Heart right ventricle (tissue), 16 donors: ENCODE data around the gene TTC7B. TPM values are rescaled to one million over a fixed set of nuclear protein-coding genes. Genes with fewer than 3 reads are reported as not detected.

Experiments used
- ATAC-seq, 8 donors: fragments of 200-7000 bp; cut with Tn5 transposase; one replicate each; pipeline ENCODE4 v1.9.1; 2020; ENCODE audit warnings: mild to moderate bottlenecking in 8 of 8, moderate library complexity in 8 of 8, moderate number of reproducible peaks in 1 of 8
- DNase-seq, 2 donors: peaks; one replicate each; pipeline ENCODE4 v3.0.0-alpha.2; 2020
- H3K27ac ChIP-seq, 10 donors: fragments of 200-600 bp; sonication (generic) in 2 of 10; one replicate each; pipeline versions ENCODE4 v1.5.0 to v1.8.0; 2020 to 2022; ENCODE audit warnings: mild to moderate bottlenecking in 3 of 10
- H3K27me3 ChIP-seq, 7 donors: fragments of 200-600 bp; one replicate each; pipeline ENCODE4 v1.8.0; 2021 to 2022; ENCODE audit warnings: mild to moderate bottlenecking in 2 of 7
- H3K36me3 ChIP-seq, 9 donors: fragments of 200-600 bp; sonication (generic) in 1 of 9; one replicate each; pipeline versions ENCODE4 v1.5.0 to v1.8.0; 2020 to 2022; ENCODE audit warnings: mild to moderate bottlenecking in 2 of 9
- H3K4me1 ChIP-seq, 9 donors: fragments of 200-600 bp; sonication (generic) in 1 of 9; one replicate each; pipeline versions ENCODE4 v1.5.0 to v1.8.0; 2020 to 2022; ENCODE audit warnings: mild to moderate bottlenecking in 4 of 9
- H3K4me3 ChIP-seq, 10 donors: fragments of 200-600 bp; sonication (generic) in 2 of 10; one replicate each; pipeline versions ENCODE4 v1.5.0 to v1.8.0; 2020 to 2022; ENCODE audit warnings: mild to moderate bottlenecking in 7 of 10, moderate library complexity in 2 of 10
- H3K9me3 ChIP-seq, 11 donors: fragments of 200-600 bp in 10 of 11; sonication (generic) in 2 of 11; one replicate each; pipeline versions ENCODE4 v1.5.0 to v1.8.0; 2013 to 2022; ENCODE audit warnings: mild to moderate bottlenecking in 2 of 11, control low read depth in 1 of 11, moderate library complexity in 1 of 11
- CTCF ChIP-seq, 9 donors: fragments of 200-600 bp; sonication (generic) in 2 of 9; IDR thresholded peaks; one replicate each; pipeline versions ENCODE4 v1.5.0 to v1.8.0; 2021 to 2022; ENCODE audit warnings: antibody characterized with exemption in 9 of 9, mild to moderate bottlenecking in 5 of 9, moderate library complexity in 1 of 9
- WGBS, 2 donors: extraction: QIAGEN DNeasy Blood & Tissue Kit; methylation state at CpG; one replicate each; pipeline ENCODE4 v1.1.7; 2013; ENCODE audit warnings: inconsistent platforms in 1 of 2; 5-methylcytosine and 5-hydroxymethylcytosine counted together
- intact Hi-C, 10 donors: fragments of 100-400 bp; cut with DNase I; formaldehyde crosslinking; loops; one replicate each; pipeline versions ENCODE4 v1.11.1 to v1.14.2; 2022
- polyA plus RNA-seq, 2 donors: library from polyadenylated mRNA; stranded (reverse); fragments of 200-250 nt; gene quantifications; one replicate each; pipeline ENCODE4 v1.2.3, GENCODE V29; 2013
- total RNA-seq, 10 donors: library from RNA; stranded (reverse); fragmentation: NEBNext Ultra II Directional in 3 of 10; extraction: Animal tissue kit (Norgen Biotek cat#: 25700) in 3 of 10; gene quantifications; one replicate each; pipeline versions ENCODE4 v1.2.1 to v1.2.4, GENCODE V29; 2021 to 2023
- donor health status: Arrhythmogenic right ventricular cardiomyopathy.
- donor health status: ischemic (EF 13 %, LVEDD 7.1; RV severe dilation, severe dysfunction).
- donor health status: healthy with polysubstance abuse.
- donor health status: DM: no; HTN: yes; CAD: no.
- donor health status: DM: no; HTN: no; CAD: no.
- donor health status: ischemic (EF 25% LVEDD 6.9; RV normal size, moderate dysfunction).
- donor health status: ischemic (EF 25% LVEDD 5.7; RV mildly dilated, moderate dysfunction).
- donor health status: healthy.
- donor health status: DM: yes; HTN: yes; CAD: no.
- donor health status: Ischemic cardiomyopathy.
- donor health status: ischemic (EF 35%, LVEDD 5.7; RV mildly dilated, moderate dysfunction).
- donor health status: nonischemic (EF 11% LVEDD 7.7; RV severe dilation, severe dysfunction).
- donor health status: DM: yes; HTN: yes; CAD: no.
- donor health status: PGD.
- donor health status: ischemic (EF 29% LVEDD 5.4; RV normal size, mild dysfunction).
- donor health status: nonischemic (EF 23%, LVEDD 6.1; RV moderate dilation, normal function).

The TTC7B gene
- total and polyA plus RNA-seq, 12 donors, result 23.0 to 79.4 (median 65.5) TPM

GRCh38 chr14:90731487-90731886 lies 84.7 kb downstream of the TTC7B start:
- 96% methylated on average over 11 of the region's 11 CpGs for WGBS, 2 donors
- H3K36me3 ChIP-seq, result peaks cover 0 to 15% (median 0%) of the 10 kb centered on the region in 9 donors
- no peak for DNase-seq
- intact Hi-C loops, result no loop called here
- no peak for TF ChIP-seq CTCF (IDR thresholded peaks at IDR 0.05)
- H3K4me1 ChIP-seq, result peaks cover 0 to 22% (median 0%) of the 10 kb centered on the region in 9 donors
- H3K27ac ChIP-seq, result no peak overlapping the region
- ATAC-seq, result no peak
- H3K9me3 ChIP-seq, result no peaks in the 10 kb centered on the region
- no peak overlapping the region for H3K4me3 ChIP-seq
- no peaks in the 10 kb centered on the region for H3K27me3 ChIP-seq

- Histone ChIP-seq H3K27ac (no peak overlapping the region), H3K4me3 (no peak overlapping the region), H3K9me3 (no peaks in the 10 kb centered on the region), H3K27me3 (no peaks in the 10 kb centered on the region), H3K36me3 (peaks cover 0 to 15% (median 0%) of the 10 kb centered on the region in 9 donors), H3K4me1 (peaks cover 0 to 22% (median 0%) of the 10 kb centered on the region in 9 donors)
- intact Hi-C loops, result no loop called here
- DNase-seq (no peak), ATAC-seq (peak in 1 of 8 donors; percentile 10)
- WGBS, 2 donors, result 90% methylated on average over 9 of the region's 9 CpGs
- no peak for TF ChIP-seq CTCF (IDR thresholded peaks at IDR 0.05)
Measured at GRCh38 chr14:90730206-90730766, 85.9 kb downstream of the TTC7B start.

GRCh38 chr14:90728951-90729350 lies 87.3 kb downstream of the TTC7B start:
- no peak for DNase-seq
- Histone ChIP-seq H3K27ac (no peak overlapping the region), H3K9me3 (no peaks in the 10 kb centered on the region), H3K36me3 (peaks cover 0 to 17% (median 0%) of the 10 kb centered on the region in 9 donors), H3K27me3 (no peaks in the 10 kb centered on the region), H3K4me1 (peaks cover 0 to 22% (median 0%) of the 10 kb centered on the region in 9 donors), H3K4me3 (no peak overlapping the region)
- no peak for ATAC-seq
- no peak for TF ChIP-seq CTCF (IDR thresholded peaks at IDR 0.05)
- WGBS, 2 donors, result 87 to 91% methylated on average over 5 of the region's 5 CpGs
- intact Hi-C loops, result no loop called here

- DNase-seq (no peak), ATAC-seq (no peak)
- Histone ChIP-seq H3K4me3 (no peak overlapping the region), H3K27ac (no peak overlapping the region), H3K9me3 (no peaks in the 10 kb centered on the region), H3K27me3 (no peaks in the 10 kb centered on the region), H3K4me1 (peaks cover 0 to 18% (median 0%) of the 10 kb centered on the region in 9 donors), H3K36me3 (peaks cover 0 to 17% (median 0%) of the 10 kb centered on the region in 9 donors)
- WGBS, 2 donors, result 83% methylated on average over 13 of the region's 13 CpGs
- no peak for TF ChIP-seq CTCF (IDR thresholded peaks at IDR 0.05)
- intact Hi-C loops, result no loop called here
Measured at GRCh38 chr14:90727082-90727481, 89.1 kb downstream of the TTC7B start.
